Upper lobe of left lung (tissue), 6 donors: Measurements from ENCODE around the gene SNX18. TPM values are rescaled to one million over a fixed set of nuclear protein-coding genes. Genes with fewer than 3 reads are reported as not detected.

ENCODE experiments used
- ATAC-seq, 2 donors: fragments of 200-7000 bp; cut with Tn5 transposase; one replicate each; pipeline ENCODE4 v1.9.1; 2022; ENCODE audit warnings: mild to moderate bottlenecking in 2 of 2, moderate library complexity in 2 of 2; ENCODE audit not compliant: low FRiP score in 2 of 2
- DNase-seq, 2 donors: peaks; one replicate each; pipeline ENCODE4 v3.0.0-alpha.2; 2019 to 2020
- H3K27ac ChIP-seq, 4 donors: fragments of 200-600 bp; sonication (generic); one replicate each; pipeline ENCODE4 v1.5.1; 2016 to 2019
- H3K27me3 ChIP-seq, 4 donors: fragments of 200-600 bp; sonication (generic); one replicate each; pipeline ENCODE4 v1.5.1; 2017 to 2019
- H3K36me3 ChIP-seq, 4 donors: fragments of 200-600 bp; sonication (generic); one replicate each; pipeline ENCODE4 v1.5.1; 2016 to 2019
- H3K4me1 ChIP-seq, 4 donors: fragments of 200-600 bp; sonication (generic); one replicate each; pipeline ENCODE4 v1.5.1; 2018 to 2019
- H3K4me3 ChIP-seq, 4 donors: fragments of 200-600 bp; sonication (generic); one replicate each; pipeline ENCODE4 v1.5.1; 2017 to 2019; ENCODE audit warnings: mild to moderate bottlenecking in 2 of 4, moderate library complexity in 1 of 4
- H3K9me3 ChIP-seq, 4 donors: fragments of 200-600 bp; sonication (generic); one replicate each; pipeline ENCODE4 v1.5.1; 2018 to 2019
- CTCF ChIP-seq, 6 experiments: fragments of 450-650 bp in 4 of 6; fragments of 200-600 bp in 2 of 6; sonication (generic) in 2 of 6; IDR thresholded peaks; one replicate each; pipeline ENCODE4 v1.5.1; 2016 to 2019; ENCODE audit warnings: antibody characterized with exemption in 6 of 6
- EP300 ChIP-seq, 4 donors: sonication (generic); formaldehyde crosslinking; IDR thresholded peaks; one replicate each; pipeline ENCODE4 v1.5.1; 2017; ENCODE audit warnings: antibody characterized with exemption in 4 of 4, control low read depth in 2 of 4
- POLR2A ChIP-seq, 4 donors: fragments of 450-650 bp; IDR thresholded peaks; one replicate each; pipeline ENCODE4 v1.5.1; 2016 to 2017; ENCODE audit warnings: antibody characterized with exemption in 4 of 4, mild to moderate bottlenecking in 2 of 4
- POLR2AphosphoS5 ChIP-seq, 2 donors: sonication (generic); formaldehyde crosslinking; IDR thresholded peaks; one replicate each; pipeline ENCODE4 v1.5.1; 2017; ENCODE audit warnings: antibody characterized with exemption in 2 of 2
- WGBS, 2 donors: methylation state at CpG; one replicate each; pipeline ENCODE4 v1.1.5; 2017 to 2018; 5-methylcytosine and 5-hydroxymethylcytosine counted together
- total RNA-seq, 6 donors: library from RNA; depleted of rRNA in 4 of 6; stranded (reverse); fragments of >200 nt in 4 of 6; gene quantifications; one replicate each; pipeline versions ENCODE4 v1.1.0 to v1.2.1, GENCODE V29; 2016 to 2021
- donor health status: DM: no; HTN: no; CAD: no; lungs with moderate emphysema.
- donor health status: DM: no; HTN: yes; CAD: no; lungs with severe emphysema.

SNX18 gene
- total RNA-seq, 6 donors from 2014 or later = 22.4 to 50.2 (median 43.3) TPM

GRCh38 chr5:54589786-54590185 lies 72.2 kb downstream of the SNX18 start:
- Histone ChIP-seq H3K9me3 (peaks cover 0 to 4% (median 2%) of the 10 kb centered on the region in 4 donors), H3K36me3 (no peaks in the 10 kb centered on the region), H3K27me3 (no peaks in the 10 kb centered on the region), H3K27ac (no peak overlapping the region), H3K4me3 (no peak overlapping the region), H3K4me1 (no peaks in the 10 kb centered on the region)
- TF ChIP-seq POLR2A (IDR thresholded peaks at IDR 0.05) = no peak
- no peak for TF ChIP-seq EP300 (IDR thresholded peaks at IDR 0.05)
- no peak for TF ChIP-seq CTCF (IDR thresholded peaks at IDR 0.05)
- no peak for TF ChIP-seq POLR2AphosphoS5 (IDR thresholded peaks at IDR 0.05)
- WGBS, 2 donors = 92 to 96% methylated on average over 4 of the region's 4 CpGs
- no peak for DNase-seq
- no peak for ATAC-seq

- ATAC-seq (no peak), DNase-seq (no peak)
- peak overlapping the region in 3 of 4 donors; percentile 36 to 67 (median 57) for H3K27ac ChIP-seq
- WGBS, 2 donors = 78 to 88% methylated on average over 3 of the region's 3 CpGs
- H3K27me3 ChIP-seq = no peaks in the 10 kb centered on the region
- H3K4me1 ChIP-seq = no peaks in the 10 kb centered on the region
- TF ChIP-seq POLR2A (IDR thresholded peaks at IDR 0.05) (no peak), CTCF (IDR thresholded peaks at IDR 0.05) (no peak), EP300 (IDR thresholded peaks at IDR 0.05) (no peak), POLR2AphosphoS5 (IDR thresholded peaks at IDR 0.05) (no peak)
- peaks cover 0 to 4% (median 2%) of the 10 kb centered on the region in 4 donors for H3K9me3 ChIP-seq
- H3K36me3 ChIP-seq = no peaks in the 10 kb centered on the region
- no peak overlapping the region for H3K4me3 ChIP-seq
Measured at GRCh38 chr5:54590824-54591223, 73.3 kb downstream of the SNX18 start.

- DNase-seq = no peak
- no peaks in the 10 kb centered on the region for H3K36me3 ChIP-seq
- no peak overlapping the region for H3K4me3 ChIP-seq
- no peak for ATAC-seq
- H3K4me1 ChIP-seq = no peaks in the 10 kb centered on the region
- no peaks in the 10 kb centered on the region for H3K27me3 ChIP-seq
- H3K9me3 ChIP-seq = peaks cover 0 to 9% (median 5%) of the 10 kb centered on the region in 4 donors
- H3K27ac ChIP-seq = no peak overlapping the region
- TF ChIP-seq POLR2A (IDR thresholded peaks at IDR 0.05) (no peak), CTCF (IDR thresholded peaks at IDR 0.05) (no peak)
Measured at GRCh38 chr5:54593779-54594178, 76.2 kb downstream of the SNX18 start.

DNA sequence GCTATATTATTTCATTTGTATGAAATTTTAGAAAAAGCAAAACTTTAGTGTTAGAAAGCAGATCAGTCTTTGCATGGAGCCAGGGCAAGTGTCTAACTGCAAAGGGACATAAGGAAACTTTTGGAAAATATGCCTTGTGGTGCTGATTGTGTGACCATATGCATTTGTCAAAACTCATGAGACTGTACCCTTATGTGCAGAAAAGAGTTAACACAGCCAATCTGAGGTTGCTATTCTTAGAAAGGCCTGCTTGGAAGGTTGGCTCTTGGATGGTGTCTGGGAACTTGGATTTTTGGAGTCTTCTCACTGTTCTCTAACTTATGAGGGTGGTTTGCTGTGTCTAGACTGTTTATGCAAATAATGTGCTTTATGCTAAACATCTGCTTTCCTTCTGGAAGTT lies 76.6 kb downstream of the SNX18 start:
- Histone ChIP-seq H3K27me3 (no peaks in the 10 kb centered on the region), H3K9me3 (peaks cover 0 to 9% (median 5%) of the 10 kb centered on the region in 4 donors), H3K4me3 (no peak overlapping the region), H3K4me1 (no peaks in the 10 kb centered on the region), H3K36me3 (no peaks in the 10 kb centered on the region), H3K27ac (no peak overlapping the region)
- TF ChIP-seq EP300 (IDR thresholded peaks at IDR 0.05) (no peak), POLR2AphosphoS5 (IDR thresholded peaks at IDR 0.05) (no peak), CTCF (IDR thresholded peaks at IDR 0.05) (no peak), POLR2A (IDR thresholded peaks at IDR 0.05) (no peak)
- DNase-seq = no peak
- no peak for ATAC-seq

- H3K27ac ChIP-seq = no peak overlapping the region
- peaks cover 0 to 9% (median 5%) of the 10 kb centered on the region in 4 donors for H3K9me3 ChIP-seq
- H3K36me3 ChIP-seq = no peaks in the 10 kb centered on the region
- DNase-seq (no peak), ATAC-seq (no peak)
- H3K4me3 ChIP-seq = no peak overlapping the region
- no peak for TF ChIP-seq POLR2A (IDR thresholded peaks at IDR 0.05)
- H3K27me3 ChIP-seq = no peaks in the 10 kb centered on the region
- H3K4me1 ChIP-seq = no peaks in the 10 kb centered on the region
Measured at GRCh38 chr5:54595721-54596120, 78.2 kb downstream of the SNX18 start.

Other genes with a start within 250 kb of the SNX18 start
- gene ARL15, start 207.2 kb upstream of the SNX18 start, total RNA-seq = 10 to 100 TPM in 5 of 6 donors, 1 to 10 TPM in 1; 6.7 to 36.4 (median 20.7) TPM
- 1 to 10 TPM in 2 of 6 donors, under 1 TPM in 2, not detected in 2; 0.44 to 3.3 (median 1.6) TPM for gene HSPB3, start 62.1 kb upstream of the SNX18 start, total RNA-seq